Measurements from ENCODE around the gene FLAD1. TPM values are rescaled to one million over a fixed set of nuclear protein-coding genes. Genes with fewer than 3 reads are reported as not detected.
A peak's percentile ranks its signal among the peaks of the same experiment; 100 is the strongest.

FLAD1 gene
- total and polyA plus RNA-seq, 2 of the 4 experiments (the other 2 are of a cell fraction): 26.3 to 37.3 TPM

DNA sequence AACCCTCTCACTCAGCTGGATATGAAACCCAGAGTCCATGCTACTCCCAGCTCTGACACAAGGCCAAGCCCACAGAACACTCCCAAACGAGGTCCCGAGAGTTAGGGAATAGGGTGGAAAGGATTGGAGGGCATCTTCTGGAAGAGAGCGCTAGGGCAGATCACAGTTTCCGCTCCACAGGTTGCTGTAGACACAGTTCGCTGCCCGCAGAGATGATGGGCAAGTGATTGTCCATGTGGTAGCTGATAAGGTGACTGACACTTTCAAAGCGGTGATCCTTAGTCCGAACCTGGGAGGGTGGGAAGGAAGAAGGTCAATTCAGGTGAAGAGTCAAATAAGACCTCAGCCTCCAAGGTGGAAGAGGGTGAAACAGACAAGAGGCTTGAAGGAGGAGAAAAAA is 19.5 kb upstream of the FLAD1 start:
- in situ Hi-C loops (cut with MboI; ENCODE audit: low sequenced_read_pairs) (no loop called here), intact Hi-C loops (cut with micrococcal nuclease) (no loop called here), dilution Hi-C loops (cut with HindIII; ENCODE audit: low sequenced_read_pairs, unreplicated experiment) (no loop called here)
- no TSS peak for BruUV-seq (replicated peaks)
- no peaks in the 10 kb centered on the region for H3K9me3 ChIP-seq (ENCODE audit: control insufficient read depth, insufficient read depth, low read length)
- no peak overlapping the region for H2BK120ac ChIP-seq (ENCODE audit: low read depth, low read length)
- H2BK20ac ChIP-seq (ENCODE audit: low read depth, low read length): no peak overlapping the region
- no peak overlapping the region for H2BK15ac ChIP-seq (ENCODE audit: low read depth, low read length)
- ATAC-seq (ENCODE audit: low read depth) (no peak), DNase-seq (no peak)
- no peak overlapping the region for H3K14ac ChIP-seq (replicated peaks; ENCODE audit: low read depth, low read length)
- H3K4me1 ChIP-seq (ENCODE audit: control insufficient read depth, insufficient read depth, low read length): peaks cover 12% of the 10 kb centered on the region
- no peak overlapping the region for H4K91ac ChIP-seq (ENCODE audit: insufficient read depth, low read depth, low read length)
- no peak overlapping the region for H3K4me3 ChIP-seq (ENCODE audit: insufficient read depth, low read depth, low read length)
- 40% methylated on average over 1 of the region's 8 CpGs; no CpG with 5 or more reads in 1 of the 2 experiments for WGBS, 2 experiments (ENCODE audit: extremely low coverage in 2 of 2, insufficient read length in 1 of 2)
- H3K9me1 ChIP-seq (ENCODE audit: insufficient read depth, low read length): no peaks in the 10 kb centered on the region
- no peak overlapping the region for H2AFZ ChIP-seq (replicated peaks; ENCODE audit: low read length, poor library complexity)
- H3K27me3 ChIP-seq (ENCODE audit: control insufficient read depth, insufficient read depth, low read length): no peaks in the 10 kb centered on the region
- no peak overlapping the region for H2AK9ac ChIP-seq (replicated peaks; ENCODE audit: low read depth, low read length, poor library complexity)
- H3K18ac ChIP-seq (ENCODE audit: low read depth, low read length): no peak overlapping the region
- no peak overlapping the region for H2BK5ac ChIP-seq (ENCODE audit: low read depth, low read length, poor library complexity, severe bottlenecking)
- no peak overlapping the region for H3K9ac ChIP-seq (ENCODE audit: low read depth, low read length)
- peaks cover 30 to 75% of the 10 kb centered on the region in 2 experiments for H3K79me1 ChIP-seq (ENCODE audit: low read depth in 1 of 2, low read length in 2 of 2)
- H4K8ac ChIP-seq (ENCODE audit: low read depth in 2 of 2, low read length in 2 of 2): no peak overlapping the region
- peaks cover 39% of the 10 kb centered on the region for H4K20me1 ChIP-seq (ENCODE audit: insufficient read depth, low read length)
- no peak overlapping the region for H3K4me2 ChIP-seq (ENCODE audit: low read depth, low read length)
- no peak overlapping the region for H3K27ac ChIP-seq (ENCODE audit: insufficient read depth, low read length)
- ChIA-PET POLR2A (ENCODE audit: unreplicated experiment) (no interaction called here), CTCF (interaction anchor here (1.1 kb wide), 1 partner anchor 8 kb away, joined by 3 read pairs; the partner anchor contains the start of gene PBXIP1)
- H3K23ac ChIP-seq (ENCODE audit: low read depth, low read length): peak overlapping the region; percentile 61
- peaks cover 63% of the 10 kb centered on the region for H3K36me3 ChIP-seq (ENCODE audit: control insufficient read depth, insufficient read depth, low read length)
- peak overlapping the region; percentile 20; the same call in 1 of the 2 replicates for H2AK5ac ChIP-seq (ENCODE audit: low read depth, low read length)
- H4K5ac ChIP-seq (ENCODE audit: low read depth, low read length): no peak overlapping the region
- no peak for TF ChIP-seq SMC3 (IDR thresholded peaks at IDR 0.05; ENCODE audit: low read depth, low read length)
- no peak for TF ChIP-seq RFX5 (IDR thresholded peaks at IDR 0.05; ENCODE audit: low read depth, low read length)
- TF ChIP-seq BHLHE40 (IDR thresholded peaks at IDR 0.05; ENCODE audit: low read depth, low read length): no peak
- TF ChIP-seq FOS (IDR thresholded peaks at IDR 0.05; ENCODE audit: low read depth, low read length): no peak
- TF ChIP-seq MXI1 (IDR thresholded peaks at IDR 0.05; ENCODE audit: borderline replicate concordance, low read depth, low read length): no peak
- TF ChIP-seq RAD21 (IDR thresholded peaks at IDR 0.05; ENCODE audit: low read length): no peak
- no peak for TF ChIP-seq POLR2A (IDR thresholded peaks at IDR 0.05; ENCODE audit: low read depth, low read length)
- TF ChIP-seq, protein P1, sequence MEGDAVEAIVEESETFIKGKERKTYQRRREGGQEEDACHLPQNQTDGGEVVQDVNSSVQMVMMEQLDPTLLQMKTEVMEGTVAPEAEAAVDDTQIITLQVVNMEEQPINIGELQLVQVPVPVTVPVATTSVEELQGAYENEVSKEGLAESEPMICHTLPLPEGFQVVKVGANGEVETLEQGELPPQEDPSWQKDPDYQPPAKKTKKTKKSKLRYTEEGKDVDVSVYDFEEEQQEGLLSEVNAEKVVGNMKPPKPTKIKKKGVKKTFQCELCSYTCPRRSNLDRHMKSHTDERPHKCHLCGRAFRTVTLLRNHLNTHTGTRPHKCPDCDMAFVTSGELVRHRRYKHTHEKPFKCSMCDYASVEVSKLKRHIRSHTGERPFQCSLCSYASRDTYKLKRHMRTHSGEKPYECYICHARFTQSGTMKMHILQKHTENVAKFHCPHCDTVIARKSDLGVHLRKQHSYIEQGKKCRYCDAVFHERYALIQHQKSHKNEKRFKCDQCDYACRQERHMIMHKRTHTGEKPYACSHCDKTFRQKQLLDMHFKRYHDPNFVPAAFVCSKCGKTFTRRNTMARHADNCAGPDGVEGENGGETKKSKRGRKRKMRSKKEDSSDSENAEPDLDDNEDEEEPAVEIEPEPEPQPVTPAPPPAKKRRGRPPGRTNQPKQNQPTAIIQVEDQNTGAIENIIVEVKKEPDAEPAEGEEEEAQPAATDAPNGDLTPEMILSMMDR (conservative IDR thresholded peaks at IDR 0.05; ENCODE audit: low read depth, low read length): no peak
- TF ChIP-seq, protein P2, sequence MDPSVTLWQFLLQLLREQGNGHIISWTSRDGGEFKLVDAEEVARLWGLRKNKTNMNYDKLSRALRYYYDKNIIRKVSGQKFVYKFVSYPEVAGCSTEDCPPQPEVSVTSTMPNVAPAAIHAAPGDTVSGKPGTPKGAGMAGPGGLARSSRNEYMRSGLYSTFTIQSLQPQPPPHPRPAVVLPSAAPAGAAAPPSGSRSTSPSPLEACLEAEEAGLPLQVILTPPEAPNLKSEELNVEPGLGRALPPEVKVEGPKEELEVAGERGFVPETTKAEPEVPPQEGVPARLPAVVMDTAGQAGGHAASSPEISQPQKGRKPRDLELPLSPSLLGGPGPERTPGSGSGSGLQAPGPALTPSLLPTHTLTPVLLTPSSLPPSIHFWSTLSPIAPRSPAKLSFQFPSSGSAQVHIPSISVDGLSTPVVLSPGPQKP (IDR thresholded peaks at IDR 0.05; ENCODE audit: borderline replicate concordance, low read depth, low read length): no peak
- no peak for TF ChIP-seq NFE2L2 (IDR thresholded peaks at IDR 0.05; ENCODE audit: low read depth, low read length)
- H3K56ac ChIP-seq (ENCODE audit: extremely low read depth, insufficient read depth, low read length): no peak overlapping the region
- no peak overlapping the region for H3K4ac ChIP-seq (ENCODE audit: low read depth, low read length)
